Fibroblast of skin of scalp (primary cell): ENCODE measurements around the gene GPR137B.
A peak's percentile ranks its signal among the peaks of the same experiment; 100 is the strongest.
"Not testable (repeated sequence)": the region's sequence is repeated elsewhere in the genome, so short reads cannot be mapped to it uniquely, and the experiment has no call there.

Source experiments
- DNase-seq: peaks from one replicate; pipeline ENCODE4 v3.0.0-alpha.2; 2013

GPR137B gene

GRCh38 chr1:236144446-236145150 is 2.3 kb downstream of the GPR137B start:
- DNase-seq, result no peak

GRCh38 chr1:236147068-236147467 is 4.7 kb downstream of the GPR137B start:
- DNase-seq, result no peak

- DNase-seq, result no peak
These were observed 5.5 kb downstream of the GPR137B start for GRCh38 chr1:236147521-236148469.

DNA sequence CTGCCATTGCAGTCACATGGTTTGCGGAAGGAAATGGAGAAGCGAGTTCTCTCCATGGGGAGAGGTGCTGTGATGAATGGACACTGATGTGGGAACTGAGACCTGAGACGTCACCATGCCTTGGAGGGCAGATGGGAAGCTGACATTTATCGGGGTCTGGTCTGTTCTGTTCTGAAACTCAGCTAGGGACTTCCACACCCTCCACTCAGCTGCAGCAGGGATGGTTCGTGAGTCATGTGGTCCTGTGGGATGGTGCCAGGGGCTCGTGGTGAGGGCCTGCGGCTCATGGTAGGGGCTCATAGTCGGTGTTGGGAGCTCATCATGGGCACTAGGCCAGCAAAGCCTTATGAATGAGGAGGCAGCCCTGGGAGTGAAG is 6.1 kb downstream of the GPR137B start:
- DNase-seq, result peak; percentile 36

DNA sequence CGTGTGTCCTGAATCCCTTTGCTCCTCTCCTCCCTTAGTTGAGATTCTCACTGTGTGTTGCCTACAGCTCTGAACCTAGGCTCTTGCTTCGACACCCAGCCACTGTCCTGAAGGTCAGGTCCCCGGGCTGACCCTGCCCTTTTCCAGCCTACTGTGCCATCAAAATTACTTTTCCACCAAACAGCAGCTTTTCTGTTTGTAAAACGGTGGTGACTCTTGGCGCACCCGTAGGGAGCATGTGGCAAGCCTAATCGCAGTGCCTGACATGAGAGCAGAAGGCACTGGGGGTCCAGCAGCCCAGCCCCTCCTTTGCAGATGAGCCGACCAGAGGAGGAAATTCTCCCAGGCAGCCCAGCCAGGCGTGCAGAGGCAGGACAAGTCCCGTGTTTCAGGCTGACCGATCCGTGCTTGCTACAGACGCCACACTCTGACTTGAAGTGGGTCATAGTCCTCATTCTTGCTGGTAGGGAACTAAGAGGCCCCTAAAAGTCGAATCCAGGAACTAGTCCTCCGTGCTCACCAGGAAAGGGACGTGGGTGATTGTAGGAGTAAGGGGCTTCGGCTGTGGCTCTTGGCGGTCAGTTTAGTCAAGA is 6.8 kb downstream of the GPR137B start:
- no peak for DNase-seq

GRCh38 chr1:236149696-236150228 is 7.4 kb downstream of the GPR137B start:
- no peak for DNase-seq

- no peak for DNase-seq
These were observed 8.1 kb downstream of the GPR137B start for GRCh38 chr1:236150311-236150955.

DNA sequence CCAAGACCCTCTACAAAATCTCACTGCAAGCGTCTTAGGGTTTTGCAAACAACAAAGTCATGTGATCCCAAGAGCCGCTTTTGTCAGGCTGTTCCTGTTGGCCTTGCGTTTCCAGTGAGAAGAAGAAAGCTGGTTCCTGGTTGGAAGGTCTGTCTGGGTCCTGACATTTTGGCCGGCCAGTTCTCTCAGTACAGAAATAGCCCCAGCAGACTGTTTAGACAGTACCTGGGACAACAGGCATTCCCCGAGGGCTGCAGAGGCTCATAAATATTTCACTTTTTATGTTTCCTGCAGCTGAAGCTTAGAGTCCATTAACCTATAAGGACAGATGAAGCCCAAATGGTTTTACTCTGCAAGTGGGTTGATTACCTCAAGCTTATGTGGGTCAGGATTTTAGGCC is 8.6 kb downstream of the GPR137B start:
- DNase-seq, result no peak

DNA sequence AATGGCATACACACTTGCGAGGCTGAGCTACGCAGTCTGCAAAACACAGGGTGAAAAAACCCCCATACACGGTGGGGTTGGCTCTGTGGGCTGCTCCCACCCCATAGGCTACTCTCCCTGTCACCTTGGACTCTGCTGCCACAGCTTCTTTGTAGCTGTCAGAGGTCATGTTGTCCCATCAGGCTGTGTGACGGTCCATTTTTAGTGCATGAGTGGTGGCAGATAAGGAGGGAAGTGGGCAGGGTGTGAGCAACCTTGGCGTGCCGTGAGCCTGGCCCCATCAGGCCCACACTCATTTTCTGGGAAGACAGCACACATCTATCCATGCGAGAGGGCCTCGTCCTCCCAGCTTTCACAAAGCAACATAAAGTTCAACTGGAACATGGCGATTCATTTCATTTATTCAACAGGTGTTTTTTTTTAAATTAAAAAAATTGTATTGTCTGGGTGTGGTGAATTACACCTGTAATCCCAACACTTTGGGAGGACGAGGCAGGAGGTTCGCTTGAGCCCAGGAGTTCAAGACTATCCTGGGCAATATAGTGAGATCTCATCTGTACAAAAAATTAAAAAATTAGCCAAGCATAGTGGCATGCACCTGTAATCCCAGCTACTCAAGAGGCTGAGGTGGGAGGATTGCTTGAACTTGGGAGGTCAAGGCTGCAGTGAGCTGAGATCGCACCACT is 9.5 kb downstream of the GPR137B start:
- DNase-seq, result no peak

DNA sequence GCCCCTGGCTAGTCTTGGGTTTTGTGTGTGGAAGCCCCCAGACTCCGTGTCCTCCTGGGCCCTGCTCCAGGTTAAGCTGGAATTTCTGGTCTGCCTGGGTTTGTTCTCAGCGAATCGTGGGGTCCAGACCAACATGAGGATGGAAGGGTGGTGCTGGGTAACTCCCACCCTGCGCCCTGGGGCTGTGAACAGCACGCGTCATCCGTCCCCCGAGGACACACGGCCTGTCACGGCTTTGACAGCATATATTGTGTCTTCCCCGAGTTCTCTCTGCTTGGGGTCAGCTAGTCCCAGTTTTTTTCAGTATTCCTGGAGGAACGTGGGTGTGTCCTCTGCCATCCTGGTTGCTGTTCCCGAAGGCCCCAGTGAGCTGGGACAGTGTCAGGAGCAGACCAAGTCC is 11.8 kb downstream of the GPR137B start:
- no peak for DNase-seq

DNA sequence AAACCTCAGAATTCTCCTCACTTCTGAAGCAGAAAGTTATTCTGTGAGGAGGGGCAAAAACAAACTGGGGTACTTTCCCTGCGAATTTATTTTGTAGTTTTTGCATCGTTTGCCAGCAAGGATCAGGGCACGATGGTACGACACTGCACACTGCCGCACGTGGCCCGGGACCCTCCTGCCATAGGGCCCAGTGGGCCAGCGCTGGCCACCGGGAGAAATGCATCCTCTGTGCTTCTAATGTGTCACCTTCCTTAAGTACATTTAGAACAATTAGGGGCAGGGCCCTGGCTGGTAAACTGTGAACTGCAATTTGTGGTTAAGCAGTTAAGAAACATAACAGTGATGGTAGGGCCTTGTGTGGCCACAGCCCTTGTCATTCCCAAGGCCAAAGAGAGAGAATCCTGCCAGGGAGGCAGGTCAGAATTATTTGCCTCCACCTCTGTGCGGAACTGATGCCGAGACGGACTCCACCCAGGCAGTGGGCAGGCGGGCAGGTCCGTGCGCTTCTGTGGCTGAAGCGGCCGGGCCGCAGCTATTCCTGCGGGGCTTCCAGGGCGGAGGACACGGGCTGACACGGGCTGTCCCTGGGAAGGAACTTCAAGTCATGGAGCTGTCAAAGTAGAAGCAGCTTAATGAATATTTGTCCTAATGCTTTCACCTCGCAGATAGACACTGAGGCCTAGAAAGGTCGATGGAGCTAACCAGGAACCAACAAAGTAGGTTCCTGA is 12.5 kb downstream of the GPR137B start:
- DNase-seq, result no peak

DNA sequence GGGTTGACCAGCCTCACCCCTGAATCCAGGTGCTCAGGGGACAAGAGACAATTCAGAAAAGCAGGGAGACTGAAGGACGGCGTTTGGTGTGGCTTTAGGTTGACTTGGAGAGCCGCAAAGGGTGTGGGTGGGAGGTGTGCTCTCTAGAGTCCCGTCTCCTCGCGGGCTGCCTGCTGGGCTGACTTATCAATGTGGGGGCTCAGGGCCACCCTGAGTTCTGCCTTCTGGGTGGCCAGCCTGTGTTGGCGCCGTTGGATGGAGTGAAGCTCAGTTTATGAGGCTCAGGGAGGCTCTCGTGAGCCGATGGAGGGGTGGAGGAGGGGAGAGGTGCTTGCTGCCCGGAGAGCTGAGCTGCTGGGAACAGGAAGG is 13.0 kb downstream of the GPR137B start:
- DNase-seq, result no peak

GRCh38 chr1:236155841-236156503 is 13.6 kb downstream of the GPR137B start:
- DNase-seq, result no peak

GRCh38 chr1:236156512-236157208 is 14.3 kb downstream of the GPR137B start:
- DNase-seq, result no peak

DNA sequence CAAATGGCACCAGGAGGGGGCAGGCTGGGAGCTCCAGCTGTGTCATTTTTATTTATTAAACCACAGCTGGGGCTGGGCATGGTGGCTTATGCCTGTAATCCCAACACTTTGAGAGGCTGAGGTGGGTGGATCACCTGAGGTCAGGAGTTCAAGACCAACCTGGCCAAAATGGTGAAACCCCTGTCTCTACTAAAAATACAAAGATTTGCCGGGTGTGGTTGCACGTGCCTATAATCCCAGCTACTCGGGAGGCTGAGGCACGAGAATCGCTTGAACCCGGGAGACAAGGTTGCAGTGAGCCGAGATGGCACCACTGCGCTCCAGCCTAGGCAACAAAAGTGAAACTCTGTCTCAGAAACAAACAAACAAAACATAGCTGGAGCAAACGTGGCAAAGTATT is 15.7 kb downstream of the GPR137B start:
- not testable (repeated sequence) for DNase-seq

GRCh38 chr1:236158719-236159118 is 16.4 kb downstream of the GPR137B start:
- no peak for DNase-seq

DNA sequence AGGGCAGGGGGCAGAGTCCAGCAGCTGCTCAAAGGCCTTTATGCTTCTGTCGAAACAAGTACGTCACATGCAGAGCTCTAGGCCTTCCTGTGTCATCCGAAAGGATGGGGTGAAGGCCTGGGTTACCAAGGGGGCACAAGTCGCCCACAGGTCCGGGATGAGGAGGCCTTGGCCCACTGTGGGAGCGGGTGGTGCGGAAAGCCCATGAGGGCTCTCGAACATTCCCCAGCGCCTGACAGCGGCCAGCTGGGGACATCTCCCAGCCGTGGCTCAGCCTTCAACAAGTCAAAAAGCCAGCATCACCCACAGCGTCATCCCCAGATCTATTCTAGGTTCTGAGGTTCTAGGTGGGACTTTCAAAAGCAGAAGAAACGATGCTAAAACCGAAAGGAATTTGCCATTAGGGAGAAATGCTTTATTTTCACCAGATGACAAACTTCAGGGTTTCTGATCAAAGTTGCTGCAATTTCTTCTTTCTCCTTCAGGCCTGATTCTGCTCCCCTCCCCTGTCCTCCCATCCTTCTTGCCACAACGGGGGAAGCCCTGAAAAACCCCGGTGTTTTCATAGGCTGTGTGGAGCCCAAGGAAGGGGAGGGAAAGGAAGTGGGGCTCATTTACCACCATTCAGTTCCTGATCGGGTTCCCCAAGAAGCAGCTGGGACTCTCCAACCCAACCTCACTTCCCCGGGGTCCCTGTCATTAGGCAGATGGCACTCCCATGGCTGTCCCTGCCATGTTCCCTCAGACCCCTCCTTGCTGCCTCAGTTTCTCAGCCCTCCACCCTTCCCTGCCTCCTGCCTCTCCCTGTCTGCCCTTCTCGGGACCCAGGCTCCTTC is 17.6 kb downstream of the GPR137B start:
- no peak for DNase-seq

DNA sequence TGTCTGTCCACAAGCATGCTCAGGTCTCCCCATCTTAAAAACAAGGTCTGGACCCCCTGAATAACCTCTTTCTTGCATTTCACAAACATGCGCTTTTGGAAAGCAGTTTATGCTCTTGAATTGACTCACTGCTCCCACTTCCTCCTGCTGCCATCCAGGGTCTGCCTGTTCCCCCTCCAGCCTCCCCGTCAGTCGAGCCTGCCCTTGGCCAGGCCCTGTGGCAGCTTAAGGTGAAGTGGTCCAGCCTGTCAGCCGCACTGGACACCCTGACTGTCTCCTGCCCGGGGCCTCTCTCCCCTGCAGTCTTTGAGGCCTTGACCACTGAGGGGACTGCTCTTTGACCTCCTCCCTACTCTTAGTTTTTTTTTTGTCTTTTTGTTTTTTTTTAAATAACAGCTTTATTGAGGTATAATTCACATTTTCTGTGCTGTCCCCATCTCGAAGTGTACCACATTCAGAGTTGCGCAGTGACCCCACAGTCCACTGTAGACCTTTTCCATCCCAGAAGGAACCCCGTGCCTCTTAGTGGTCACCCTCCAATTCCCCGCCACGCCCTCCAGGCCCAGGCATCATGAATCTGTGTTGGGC is 18.3 kb downstream of the GPR137B start:
- DNase-seq, result no peak

GRCh38 chr1:236161230-236161629 is 18.9 kb downstream of the GPR137B start:
- no peak for DNase-seq
